ENCODE data around the gene MCC. TPM values are rescaled to one million over a fixed set of nuclear protein-coding genes. Genes with fewer than 3 reads are reported as not detected.

The MCC gene
- total RNA-seq, 4 donors from 2014 or later: 5.1 to 22.3 (median 13.0) TPM

DNA sequence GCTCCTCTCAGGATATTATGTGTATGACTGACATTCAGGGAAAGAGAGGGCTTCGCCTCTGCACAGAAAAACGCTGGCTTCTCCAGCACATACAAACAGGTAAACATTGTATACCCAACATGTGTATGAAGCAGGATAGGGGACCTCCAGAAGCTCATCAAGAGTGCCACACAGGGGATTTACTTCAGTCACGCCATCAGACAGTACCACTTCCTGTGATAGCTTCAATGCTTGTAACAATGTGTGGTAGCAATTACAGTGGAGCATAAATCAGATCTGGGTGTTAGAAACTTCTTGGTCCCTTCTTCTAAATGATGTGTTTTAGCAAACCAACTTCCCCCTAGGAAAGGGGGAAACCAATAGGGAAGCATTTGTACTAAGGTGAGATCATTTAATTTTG lies 214.3 kb downstream of the MCC start:
- Histone ChIP-seq H3K4me1 (no peaks in the 10 kb centered on the region), H3K36me3 (no peaks in the 10 kb centered on the region), H3K9me3 (no peaks in the 10 kb centered on the region), H3K27me3 (no peaks in the 10 kb centered on the region), H3K4me3 (replicated peaks in 1 of 3) (no peak overlapping the region), H3K27ac (no peak overlapping the region)
- WGBS, 2 donors: 82 to 86% methylated on average over 3 of the region's 3 CpGs
- intact Hi-C loops (cut with DNase I): no loop called here
- no peak for DNase-seq
- TF ChIP-seq, protein P1, sequence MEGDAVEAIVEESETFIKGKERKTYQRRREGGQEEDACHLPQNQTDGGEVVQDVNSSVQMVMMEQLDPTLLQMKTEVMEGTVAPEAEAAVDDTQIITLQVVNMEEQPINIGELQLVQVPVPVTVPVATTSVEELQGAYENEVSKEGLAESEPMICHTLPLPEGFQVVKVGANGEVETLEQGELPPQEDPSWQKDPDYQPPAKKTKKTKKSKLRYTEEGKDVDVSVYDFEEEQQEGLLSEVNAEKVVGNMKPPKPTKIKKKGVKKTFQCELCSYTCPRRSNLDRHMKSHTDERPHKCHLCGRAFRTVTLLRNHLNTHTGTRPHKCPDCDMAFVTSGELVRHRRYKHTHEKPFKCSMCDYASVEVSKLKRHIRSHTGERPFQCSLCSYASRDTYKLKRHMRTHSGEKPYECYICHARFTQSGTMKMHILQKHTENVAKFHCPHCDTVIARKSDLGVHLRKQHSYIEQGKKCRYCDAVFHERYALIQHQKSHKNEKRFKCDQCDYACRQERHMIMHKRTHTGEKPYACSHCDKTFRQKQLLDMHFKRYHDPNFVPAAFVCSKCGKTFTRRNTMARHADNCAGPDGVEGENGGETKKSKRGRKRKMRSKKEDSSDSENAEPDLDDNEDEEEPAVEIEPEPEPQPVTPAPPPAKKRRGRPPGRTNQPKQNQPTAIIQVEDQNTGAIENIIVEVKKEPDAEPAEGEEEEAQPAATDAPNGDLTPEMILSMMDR (IDR thresholded peaks at IDR 0.05): no peak

DNA sequence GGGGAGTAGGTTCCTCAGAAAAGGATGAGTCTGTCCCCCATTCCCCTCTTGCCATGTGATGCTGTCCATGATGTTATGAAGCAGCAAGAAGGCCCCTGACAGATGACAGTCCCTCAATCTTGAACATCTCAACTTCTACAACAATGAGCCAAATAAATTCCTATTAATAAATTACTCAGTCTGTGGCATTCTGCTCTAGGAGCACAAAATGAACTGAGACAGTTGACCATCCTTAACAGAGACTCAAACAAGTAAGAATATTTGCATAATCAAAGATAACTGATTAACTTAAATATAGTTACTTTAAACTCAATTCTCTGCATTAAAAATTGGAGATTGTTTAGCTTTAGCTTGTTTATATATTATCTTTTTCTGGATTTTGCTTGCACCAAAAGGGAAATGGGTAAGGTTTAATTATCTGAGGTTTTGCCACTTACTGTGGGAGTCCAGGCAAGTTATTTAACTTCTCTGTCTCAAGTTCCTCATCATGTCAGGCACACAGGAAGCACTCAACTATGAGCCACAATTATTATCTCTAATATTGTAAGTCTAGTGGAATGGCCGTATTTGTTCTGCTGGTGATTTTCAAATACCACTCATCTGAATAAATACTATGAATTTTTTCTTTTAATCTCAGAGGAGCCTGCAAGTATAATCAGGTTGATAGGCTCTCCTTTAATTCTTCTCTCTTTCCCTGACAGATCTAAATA lies 216.4 kb downstream of the MCC start:
- Histone ChIP-seq H3K27me3 (no peaks in the 10 kb centered on the region), H3K4me1 (no peaks in the 10 kb centered on the region), H3K9me3 (no peaks in the 10 kb centered on the region), H3K36me3 (no peaks in the 10 kb centered on the region), H3K4me3 (replicated peaks in 1 of 3) (no peak overlapping the region), H3K27ac (no peak overlapping the region)
- TF ChIP-seq, protein P1 (IDR thresholded peaks at IDR 0.05): no peak
- no peak for TF ChIP-seq POLR2A (IDR thresholded peaks at IDR 0.05)
- intact Hi-C loops (cut with DNase I): no loop called here
- DNase-seq: no peak
- WGBS, 2 donors: 85 to 96% methylated on average over 1 of the region's 1 CpG

DNA sequence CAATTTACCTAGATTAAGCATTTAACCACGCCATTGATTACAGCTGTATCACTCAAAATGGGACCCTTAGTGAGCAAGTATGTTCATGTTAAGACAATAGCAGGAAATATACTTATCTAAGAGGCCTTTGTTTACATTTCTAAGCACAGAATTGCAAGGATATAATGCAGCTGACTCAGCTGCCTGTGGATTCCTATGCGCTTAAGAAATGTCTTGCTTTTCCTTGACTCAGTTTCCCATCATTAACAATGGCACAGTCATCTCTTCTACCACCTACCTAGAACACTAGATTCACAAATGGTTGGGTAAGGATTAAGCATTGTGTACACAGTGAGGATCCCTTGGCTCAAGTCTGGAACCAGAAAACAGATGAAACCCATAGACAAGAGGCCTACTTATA lies 217.2 kb downstream of the MCC start:
- Histone ChIP-seq H3K4me1 (no peaks in the 10 kb centered on the region), H3K36me3 (no peaks in the 10 kb centered on the region), H3K4me3 (replicated peaks in 1 of 3) (no peak overlapping the region), H3K9me3 (no peaks in the 10 kb centered on the region), H3K27me3 (no peaks in the 10 kb centered on the region), H3K27ac (no peak overlapping the region)
- intact Hi-C loops (cut with DNase I): no loop called here
- no peak for TF ChIP-seq POLR2A (IDR thresholded peaks at IDR 0.05)
- TF ChIP-seq, protein P1 (IDR thresholded peaks at IDR 0.05): no peak
- 75 to 83% methylated on average over 2 of the region's 2 CpGs for WGBS, 2 donors
- DNase-seq: no peak

DNA sequence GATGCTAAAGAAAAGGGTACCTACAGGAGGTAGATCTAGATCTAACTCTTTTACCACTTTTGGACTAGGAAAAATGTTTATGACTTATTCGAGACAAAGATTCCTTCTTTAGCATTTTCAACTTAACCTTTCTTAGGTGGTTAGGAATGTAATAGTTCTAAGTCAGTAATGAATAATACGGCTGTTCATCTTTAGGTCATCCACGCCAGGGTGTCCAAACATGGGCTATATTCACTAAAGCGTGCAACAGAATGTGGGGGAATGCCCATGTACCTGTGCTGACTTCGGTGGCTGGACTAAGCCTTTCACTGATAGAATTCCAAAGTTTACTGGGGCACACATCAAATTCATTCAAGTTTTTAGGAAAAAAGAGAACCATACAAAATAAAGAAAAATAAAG lies 218.2 kb downstream of the MCC start:
- no peaks in the 10 kb centered on the region for H3K27me3 ChIP-seq
- no peaks in the 10 kb centered on the region for H3K9me3 ChIP-seq
- H3K27ac ChIP-seq: no peak overlapping the region
- no peak overlapping the region for H3K4me3 ChIP-seq (replicated peaks in 1 of 3)
- no peaks in the 10 kb centered on the region for H3K36me3 ChIP-seq
- TF ChIP-seq, protein P1 (IDR thresholded peaks at IDR 0.05): no peak
- no peak for TF ChIP-seq POLR2A (IDR thresholded peaks at IDR 0.05)
- intact Hi-C loops (cut with DNase I): no loop called here
- WGBS, 2 donors: 95% methylated on average over 5 of the region's 5 CpGs
- H3K4me1 ChIP-seq: no peaks in the 10 kb centered on the region
- no peak for DNase-seq

DNA sequence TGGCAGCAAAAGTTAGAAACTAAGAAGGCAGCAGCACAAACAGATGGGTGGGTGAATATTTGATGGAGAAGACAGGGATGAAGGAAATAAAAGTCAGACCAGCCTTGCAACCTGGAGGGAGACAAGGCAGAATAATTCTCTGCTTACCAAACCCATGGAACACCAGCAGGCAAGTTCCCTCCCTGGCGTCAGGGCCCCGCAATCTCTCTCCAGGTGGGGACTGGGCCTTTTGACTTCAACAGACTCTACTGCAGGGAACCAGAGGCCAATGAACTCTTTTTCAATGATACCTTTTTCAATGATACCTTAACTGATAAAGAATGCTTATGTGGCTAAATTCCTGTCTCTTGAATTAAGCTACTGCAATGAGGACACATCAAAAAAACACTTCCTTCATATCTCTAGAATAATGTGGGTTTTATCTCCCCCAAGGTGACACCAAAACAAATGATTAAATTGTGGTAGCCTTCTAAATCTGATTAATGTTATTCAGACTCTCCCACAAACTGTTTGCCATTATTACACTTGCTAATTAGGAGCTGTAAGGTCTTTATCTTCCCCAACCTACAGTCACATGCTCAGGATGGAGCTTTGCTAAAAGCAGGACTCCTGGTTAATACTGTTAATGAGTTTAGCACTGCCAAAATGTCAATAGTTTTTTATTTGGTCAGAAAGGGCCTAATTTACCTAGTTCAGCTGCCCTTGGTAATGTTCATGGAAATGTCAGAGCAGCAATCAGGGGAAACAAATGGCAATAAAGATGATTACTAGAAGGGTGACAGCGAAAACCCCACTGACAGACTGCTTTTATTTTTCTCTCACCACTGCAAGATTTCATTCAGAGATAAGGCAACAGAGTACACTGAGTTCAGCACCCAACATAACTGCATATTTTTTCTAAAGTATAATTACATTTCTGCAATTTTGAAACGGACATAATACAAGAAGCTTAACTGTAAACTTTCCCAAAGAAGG lies 218.9 kb downstream of the MCC start:
- no peaks in the 10 kb centered on the region for H3K9me3 ChIP-seq
- DNase-seq: no peak
- TF ChIP-seq, protein P1 (IDR thresholded peaks at IDR 0.05): no peak
- intact Hi-C loops (cut with DNase I): no loop called here
- H3K36me3 ChIP-seq: no peaks in the 10 kb centered on the region
- WGBS, 2 donors: 82 to 89% methylated on average over 4 of the region's 4 CpGs
- H3K4me1 ChIP-seq: no peaks in the 10 kb centered on the region
- no peak overlapping the region for H3K4me3 ChIP-seq (replicated peaks in 1 of 3)
- H3K27ac ChIP-seq: no peak overlapping the region
- H3K27me3 ChIP-seq: no peaks in the 10 kb centered on the region

Measured in thyroid gland (tissue), 4 donors.